ENCODE data around the gene FADS2. TPM values are rescaled to one million over a fixed set of nuclear protein-coding genes. Genes with fewer than 3 reads are reported as not detected.
"Not testable (repeated sequence)": the region's sequence is repeated elsewhere in the genome, so short reads cannot be mapped to it uniquely, and the experiment has no call there.

FADS2 gene
- total RNA-seq, 1 donor from 2014 or later: 232 TPM

- intact Hi-C loops (cut with micrococcal nuclease): no loop called here
These were observed 37.0 kb downstream of the FADS2 start for GRCh38 chr11:61864814-61865775.

GRCh38 chr11:61866231-61866957, 38.3 kb downstream of the FADS2 start:
- intact Hi-C loops (cut with micrococcal nuclease): no loop called here

DNA sequence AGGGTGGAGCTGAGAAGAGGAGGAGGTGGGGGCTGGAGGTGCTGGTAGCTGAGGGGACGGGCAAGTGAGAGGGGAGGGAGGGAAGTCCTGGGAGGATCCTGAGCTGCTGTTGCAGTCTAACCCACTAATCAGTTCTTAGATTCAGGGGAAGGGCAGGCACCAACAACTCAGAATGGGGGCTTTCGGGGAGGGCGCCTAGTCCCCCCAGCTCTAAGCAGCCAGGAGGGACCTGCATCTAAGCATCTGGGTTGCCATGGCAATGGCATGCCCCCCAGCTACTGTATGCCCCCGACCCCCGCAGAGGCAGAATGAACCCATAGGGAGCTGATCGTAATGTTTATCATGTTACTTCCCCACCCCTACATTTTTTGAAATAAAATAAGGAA, 38.9 kb downstream of the FADS2 start:
- intact Hi-C loops (cut with micrococcal nuclease): no loop called here

- intact Hi-C loops (cut with micrococcal nuclease): no loop called here
These were observed 40.7 kb downstream of the FADS2 start for GRCh38 chr11:61868571-61869428.

- intact Hi-C loops (cut with micrococcal nuclease): no loop called here
These were observed 41.3 kb downstream of the FADS2 start for GRCh38 chr11:61869429-61869707.

DNA sequence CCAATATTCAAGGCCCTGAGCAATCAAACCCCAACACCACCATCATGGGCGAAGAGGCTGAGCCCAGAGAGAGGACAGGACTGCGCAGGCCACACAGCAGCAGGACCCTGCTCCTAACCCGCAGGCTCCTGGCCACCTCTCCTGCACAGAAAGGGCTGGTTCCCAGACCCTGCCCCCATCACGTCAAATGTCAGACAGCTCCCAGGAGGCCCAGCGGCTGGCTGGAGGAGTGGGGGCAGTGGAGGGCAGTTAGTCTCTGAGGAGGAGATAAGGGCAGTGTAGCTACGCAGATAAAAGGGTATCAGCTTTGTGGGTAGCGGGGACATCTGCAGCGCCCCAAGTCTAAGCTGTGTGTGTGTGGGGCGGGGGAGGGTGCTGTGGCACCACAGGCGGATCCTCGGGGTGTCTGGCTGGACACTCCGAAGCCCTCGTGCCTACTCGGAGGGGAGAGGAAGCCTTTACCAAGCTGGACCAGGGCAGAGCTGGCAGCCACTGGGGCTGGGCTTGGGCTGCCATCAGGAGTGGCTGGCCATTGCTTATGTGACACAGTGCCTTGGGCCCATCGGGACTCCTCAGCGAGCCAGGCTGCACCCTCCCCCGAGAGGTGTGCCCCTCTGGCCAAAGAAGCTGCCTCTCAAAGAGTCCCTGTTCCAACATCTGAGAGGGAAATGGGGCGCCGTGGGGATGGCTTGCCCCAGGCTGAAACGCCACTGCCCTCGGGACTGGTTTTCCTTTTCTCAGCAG, 41.8 kb downstream of the FADS2 start:
- intact Hi-C loops (cut with micrococcal nuclease): no loop called here

- intact Hi-C loops (cut with micrococcal nuclease): loop anchor here (1.0 kb wide), 6 partner anchors 29 to 441 kb away; no protein-coding TSS in a partner anchor
These were observed 42.5 kb downstream of the FADS2 start for GRCh38 chr11:61870541-61871031.

- intact Hi-C loops (cut with micrococcal nuclease): loop anchor here (1.0 kb wide), 6 partner anchors 28 to 440 kb away; no protein-coding TSS in a partner anchor
These were observed 43.1 kb downstream of the FADS2 start for GRCh38 chr11:61871158-61871597.

- intact Hi-C loops (cut with micrococcal nuclease): no loop called here
These were observed 45.0 kb downstream of the FADS2 start for GRCh38 chr11:61872935-61873565.

GRCh38 chr11:61873588-61874376, 45.7 kb downstream of the FADS2 start:
- intact Hi-C loops (cut with micrococcal nuclease): no loop called here

DNA sequence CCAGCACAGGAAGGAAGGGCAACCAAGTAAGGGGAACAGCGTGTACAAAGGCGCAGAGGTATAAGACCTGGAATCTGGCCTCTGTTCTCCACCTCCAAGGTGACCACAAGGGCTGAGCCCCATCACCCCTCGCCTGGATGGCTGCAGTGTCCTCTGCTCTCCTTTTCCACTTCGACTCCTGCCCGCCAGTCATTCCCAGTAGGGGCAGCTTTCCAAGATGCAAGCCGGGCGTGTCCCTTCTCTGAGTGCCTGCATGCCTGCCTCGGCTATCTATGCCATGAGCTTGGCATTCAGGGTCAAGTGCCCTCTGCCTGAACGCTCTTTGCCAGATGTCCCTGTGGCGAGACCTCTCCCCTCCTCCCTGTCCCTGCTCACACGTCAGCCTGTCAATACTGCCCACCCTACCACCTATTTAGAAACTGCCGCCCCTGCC, 46.3 kb downstream of the FADS2 start:
- intact Hi-C loops (cut with micrococcal nuclease): no loop called here

DNA sequence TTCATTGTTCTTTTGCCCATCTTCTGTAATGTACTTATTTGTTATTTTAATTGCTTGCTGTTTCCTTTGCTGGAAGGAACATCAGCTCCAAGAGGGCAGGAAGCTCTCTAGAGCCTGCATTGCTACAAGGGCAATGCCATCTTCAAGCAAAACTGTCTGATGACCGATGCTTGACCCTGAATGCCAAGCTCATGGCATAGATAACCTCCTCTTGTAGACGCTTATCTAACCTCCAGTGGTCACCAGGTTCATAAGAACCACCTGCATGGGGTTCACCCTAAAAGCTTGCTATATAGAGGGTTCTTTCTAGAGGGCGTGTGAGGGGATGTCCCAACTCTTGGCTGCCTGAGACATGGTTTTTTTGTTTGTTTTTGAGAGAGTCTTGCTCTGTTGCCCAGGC, 46.8 kb downstream of the FADS2 start:
- intact Hi-C loops (cut with micrococcal nuclease): no loop called here

DNA sequence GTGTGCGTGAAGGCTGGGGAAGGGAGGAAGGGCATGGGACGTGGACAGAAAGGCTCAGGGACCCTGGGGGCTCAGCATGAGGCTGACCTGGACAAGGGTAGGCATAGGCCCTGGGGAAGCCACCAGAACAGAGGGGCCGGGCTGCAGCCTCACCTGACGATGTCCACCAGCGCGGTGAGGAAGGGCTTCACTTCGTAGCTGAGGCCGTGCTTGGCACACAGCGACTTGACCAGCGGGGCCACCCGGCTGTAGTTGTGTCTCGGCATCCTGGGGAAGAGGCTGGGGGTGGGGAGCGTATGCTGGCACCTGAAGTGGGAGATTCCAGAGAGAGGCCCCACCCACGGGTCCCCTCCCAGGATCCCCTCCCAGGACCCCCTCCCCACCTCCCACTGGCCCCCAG, 47.6 kb downstream of the FADS2 start:
- intact Hi-C loops (cut with micrococcal nuclease): no loop called here

GRCh38 chr11:61879152-61879551, 51.1 kb downstream of the FADS2 start:
- intact Hi-C loops (cut with micrococcal nuclease): no loop called here

DNA sequence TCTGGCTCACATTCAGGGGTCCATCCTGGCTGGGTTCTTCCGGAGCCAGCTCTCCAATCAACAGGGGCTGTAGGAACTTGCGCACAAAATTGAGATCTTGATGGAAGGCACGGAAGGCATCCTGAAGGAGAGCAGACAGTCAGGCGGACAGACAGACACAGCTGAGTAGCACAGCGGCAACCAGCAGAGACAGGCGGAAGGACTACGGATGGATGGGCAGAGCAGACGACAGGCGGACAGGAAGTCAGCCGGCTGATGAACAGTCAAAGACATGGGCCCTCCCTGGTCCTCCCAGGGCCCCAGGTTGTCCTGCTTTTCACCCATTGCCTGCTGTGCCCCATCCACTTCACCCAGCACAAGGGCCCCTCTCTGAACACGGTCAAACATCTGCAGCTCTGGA, 51.9 kb downstream of the FADS2 start:
- intact Hi-C loops (cut with micrococcal nuclease): no loop called here

DNA sequence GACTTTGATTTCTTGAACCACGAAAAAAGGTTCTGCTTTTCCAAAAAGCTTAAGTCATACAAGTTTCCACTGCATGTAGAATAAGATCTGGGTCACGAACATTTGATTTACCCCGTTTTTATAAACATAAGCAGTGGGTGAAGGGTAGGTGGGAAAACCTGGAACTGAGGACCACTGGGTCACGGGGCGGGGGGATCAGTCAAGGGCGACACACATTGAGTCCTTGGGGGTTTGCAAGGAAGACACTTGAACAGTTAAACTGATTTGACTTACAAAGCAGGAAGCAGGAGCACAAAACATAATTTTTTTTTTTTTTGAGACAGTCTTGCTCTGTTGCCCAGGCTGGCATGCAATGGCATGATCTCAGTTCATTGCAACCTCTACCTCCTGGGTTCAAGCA, 52.4 kb downstream of the FADS2 start:
- intact Hi-C loops (cut with micrococcal nuclease): no loop called here

- intact Hi-C loops (cut with micrococcal nuclease): no loop called here
These were observed 53.3 kb downstream of the FADS2 start for GRCh38 chr11:61881397-61881796.

- intact Hi-C loops (cut with micrococcal nuclease): not testable (repeated sequence)
These were observed 54.2 kb downstream of the FADS2 start for GRCh38 chr11:61882267-61882666.

GRCh38 chr11:61882879-61883278, 54.8 kb downstream of the FADS2 start:
- intact Hi-C loops (cut with micrococcal nuclease): no loop called here
